ENCODE measurements around the gene ZWILCH.

DNA sequence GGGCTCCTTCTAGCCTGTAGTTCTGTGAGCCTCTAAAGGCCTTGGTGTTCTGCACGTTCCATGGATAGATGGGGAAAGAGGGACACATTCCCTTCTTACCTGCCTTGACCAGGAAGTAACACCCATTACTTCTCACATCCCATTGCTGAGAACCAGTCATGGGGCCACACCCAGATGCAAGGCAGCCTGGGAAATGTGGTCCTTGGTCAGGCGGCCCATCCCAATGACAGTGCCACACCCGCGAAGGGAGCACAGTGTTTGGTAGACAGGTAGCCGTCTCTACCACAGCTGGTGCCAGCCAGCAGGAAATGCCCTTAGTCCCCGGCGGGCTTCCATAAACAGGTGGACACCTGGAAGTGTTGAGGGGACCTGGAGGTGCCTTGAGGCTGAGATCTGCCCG lies 83.8 kb downstream of the ZWILCH start:
- TF ChIP-seq SPI1 (IDR thresholded peaks at IDR 0.05; ENCODE audit: borderline replicate concordance, low read depth) = no peak
- TF ChIP-seq, protein P1, sequence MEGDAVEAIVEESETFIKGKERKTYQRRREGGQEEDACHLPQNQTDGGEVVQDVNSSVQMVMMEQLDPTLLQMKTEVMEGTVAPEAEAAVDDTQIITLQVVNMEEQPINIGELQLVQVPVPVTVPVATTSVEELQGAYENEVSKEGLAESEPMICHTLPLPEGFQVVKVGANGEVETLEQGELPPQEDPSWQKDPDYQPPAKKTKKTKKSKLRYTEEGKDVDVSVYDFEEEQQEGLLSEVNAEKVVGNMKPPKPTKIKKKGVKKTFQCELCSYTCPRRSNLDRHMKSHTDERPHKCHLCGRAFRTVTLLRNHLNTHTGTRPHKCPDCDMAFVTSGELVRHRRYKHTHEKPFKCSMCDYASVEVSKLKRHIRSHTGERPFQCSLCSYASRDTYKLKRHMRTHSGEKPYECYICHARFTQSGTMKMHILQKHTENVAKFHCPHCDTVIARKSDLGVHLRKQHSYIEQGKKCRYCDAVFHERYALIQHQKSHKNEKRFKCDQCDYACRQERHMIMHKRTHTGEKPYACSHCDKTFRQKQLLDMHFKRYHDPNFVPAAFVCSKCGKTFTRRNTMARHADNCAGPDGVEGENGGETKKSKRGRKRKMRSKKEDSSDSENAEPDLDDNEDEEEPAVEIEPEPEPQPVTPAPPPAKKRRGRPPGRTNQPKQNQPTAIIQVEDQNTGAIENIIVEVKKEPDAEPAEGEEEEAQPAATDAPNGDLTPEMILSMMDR (IDR thresholded peaks at IDR 0.05; ENCODE audit: insufficient read depth, low read length) = no peak
